CD14-positive monocyte (primary cell): ENCODE data around the gene ZNF76. TPM values are rescaled to one million over a fixed set of nuclear protein-coding genes. Genes with fewer than 3 reads are reported as not detected.

Experiments used
- DNase-seq, 3 donors: peaks; one replicate each; pipeline ENCODE4 v3.0.0-alpha.2; 2011 to 2022
- H2AFZ ChIP-seq: 2 replicates; pipeline ENCODE4 v1.6.0; 2012; ENCODE audit warnings: mild to moderate bottlenecking, low read depth, low read length, inconsistent platforms; ENCODE audit not compliant: insufficient read depth, poor library complexity, severe bottlenecking
- H3K27ac ChIP-seq, 2 donors: 1 replicate in 1 of 2; 2 replicates in 1 of 2; pipeline ENCODE4 v1.5.1; 2012 to 2013; ENCODE audit warnings: low read length in 2 of 2, control low read depth in 1 of 2, inconsistent platforms in 1 of 2, low read depth in 1 of 2, mild to moderate bottlenecking in 1 of 2
- H3K27me3 ChIP-seq, 2 donors: one replicate each; pipeline versions ENCODE4 v1.6.0 to v1.6.1; 2011 to 2013; ENCODE audit warnings: low read length in 2 of 2; ENCODE audit not compliant: control insufficient read depth in 2 of 2, insufficient read depth in 2 of 2
- H3K36me3 ChIP-seq, 2 donors: replicated peaks in 1 of 2; 1 replicate in 1 of 2; 2 replicates in 1 of 2; pipeline versions ENCODE4 v1.5.1 to v1.6.1; 2012 to 2013; ENCODE audit warnings: low read length in 2 of 2, control low read depth in 1 of 2, inconsistent platforms in 1 of 2, mild to moderate bottlenecking in 1 of 2; ENCODE audit not compliant: insufficient read depth in 2 of 2, control insufficient read depth in 1 of 2
- H3K4me1 ChIP-seq, 2 donors: 1 replicate in 1 of 2; 2 replicates in 1 of 2; pipeline versions ENCODE4 v1.5.1 to v1.6.1; 2012 to 2013; ENCODE audit warnings: low read length in 2 of 2, control low read depth in 1 of 2, inconsistent platforms in 1 of 2, mild to moderate bottlenecking in 1 of 2, moderate library complexity in 1 of 2; ENCODE audit not compliant: insufficient read depth in 2 of 2, control insufficient read depth in 1 of 2
- H3K4me2 ChIP-seq: replicated peaks from 2 replicates; pipeline ENCODE3; 2012; ENCODE audit warnings: low read length, moderate library complexity, mild to moderate bottlenecking; ENCODE audit not compliant: poor library complexity, severe bottlenecking; ENCODE audit errors: extremely low read depth
- H3K4me3 ChIP-seq, 3 experiments: fragments of 200-600 bp in 1 of 3; sonication (generic) in 1 of 3; replicated peaks in 1 of 3; 1 replicate in 2 of 3; 2 replicates in 1 of 3; pipeline ENCODE4 v1.5.1; 2011 to 2013; ENCODE audit warnings: low read length in 3 of 3, mild to moderate bottlenecking in 3 of 3, control low read depth in 2 of 3, low read depth in 2 of 3, inconsistent platforms in 1 of 3, moderate library complexity in 1 of 3
- H3K79me2 ChIP-seq: 2 replicates; pipeline ENCODE4 v1.6.0; 2012; ENCODE audit warnings: mild to moderate bottlenecking, control low read depth, inconsistent platforms, low read length, moderate library complexity; ENCODE audit not compliant: insufficient read depth
- H3K9ac ChIP-seq: 2 replicates; pipeline ENCODE4 v1.6.0; 2017; ENCODE audit warnings: low read length, mild to moderate bottlenecking; ENCODE audit not compliant: insufficient read depth, poor library complexity, severe bottlenecking
- H3K9me3 ChIP-seq, 2 donors: replicated peaks in 1 of 2; 1 replicate in 1 of 2; 2 replicates in 1 of 2; pipeline versions ENCODE4 v1.5.1 to v1.6.1; 2012 to 2013; ENCODE audit warnings: low read length in 2 of 2, control low read depth in 1 of 2; ENCODE audit not compliant: control insufficient read depth in 1 of 2, insufficient read depth in 1 of 2
- H4K20me1 ChIP-seq: 2 replicates; pipeline ENCODE4 v1.6.0; 2012; ENCODE audit warnings: mild to moderate bottlenecking, low read length, control low read depth, moderate library complexity; ENCODE audit not compliant: insufficient read depth
- H3K27ac Mint-ChIP-seq, 7 donors: one replicate each; pipeline ENCODE4 v1.8.0; 2020; ENCODE audit warnings: mild to moderate bottlenecking in 7 of 7, mixed read lengths in 7 of 7, moderate library complexity in 6 of 7, inconsistent platforms in 2 of 7
- H3K27me3 Mint-ChIP-seq, 3 donors: one replicate each; pipeline ENCODE4 v1.8.0; 2021 to 2022; ENCODE audit warnings: low read depth in 3 of 3, mild to moderate bottlenecking in 3 of 3, mixed read lengths in 3 of 3, moderate library complexity in 3 of 3, inconsistent platforms in 1 of 3
- H3K36me3 Mint-ChIP-seq, 2 donors: one replicate each; pipeline ENCODE4 v1.8.0; 2020; ENCODE audit warnings: mixed read lengths in 2 of 2, inconsistent platforms in 1 of 2, mild to moderate bottlenecking in 1 of 2
- H3K4me1 Mint-ChIP-seq: one replicate; pipeline ENCODE4 v1.8.0; 2020; ENCODE audit warnings: mild to moderate bottlenecking, mixed read lengths
- H3K4me3 Mint-ChIP-seq, 2 donors: one replicate each; pipeline ENCODE4 v1.8.0; 2020; ENCODE audit warnings: mild to moderate bottlenecking in 2 of 2, mixed read lengths in 2 of 2, moderate library complexity in 1 of 2
- H3K9me3 Mint-ChIP-seq, 7 donors: one replicate each; pipeline ENCODE4 v1.8.0; 2020 to 2022; ENCODE audit warnings: mixed read lengths in 7 of 7, mild to moderate bottlenecking in 6 of 7, moderate library complexity in 6 of 7, inconsistent platforms in 2 of 7
- WGBS: methylation state at CpG from one replicate; pipeline ENCODE4 v1.1.5; 2013; ENCODE audit warnings: missing lambda C conversion rate; ENCODE audit not compliant: insufficient coverage; 5-methylcytosine and 5-hydroxymethylcytosine counted together
- intact Hi-C, 2 donors: fragments of 100-400 bp; cut with micrococcal nuclease; formaldehyde crosslinking; loops; one replicate each; pipeline versions ENCODE4 v1.15.0 to v1.15.1; 2023
- polyA minus RNA-seq: library from RNA; depleted of rRNA, polyadenylated mRNA; stranded (reverse); fragments of >200 nt; gene quantifications from 2 replicates; pipeline ENCODE4 v1.2.3, GENCODE V29; 2012
- polyA plus RNA-seq, 3 donors: library from polyadenylated mRNA; depleted of rRNA in 1 of 3; unstranded in 2 of 3; stranded (reverse) in 1 of 3; fragments of 300-500 nt in 2 of 3; fragments of >200 nt in 1 of 3; fragmentation: Illumina TruSeq in 2 of 3; gene quantifications; 1 replicate in 2 of 3; 2 replicates in 1 of 3; pipeline ENCODE4 v1.2.3, GENCODE V29; 2012 to 2021
- total RNA-seq, 12 experiments: library from RNA in 1 of 12; stranded (reverse) in 1 of 12; fragments of 120-200 nt in 1 of 12; gene quantifications; one replicate each; pipeline ENCODE4 v1.2.4 and lab custom pipeline; 2013 to 2026; ENCODE audit warnings: mixed read lengths in 6 of 12, inconsistent platforms in 1 of 12
- TF ChIP-seq, protein P1 (sequence below): fragments of 200-600 bp; IDR thresholded peaks from one replicate; pipeline ENCODE4 v1.8.0; 2022; ENCODE audit warnings: antibody characterized with exemption, mild to moderate bottlenecking

ZNF76 gene
- total RNA-seq (2013) = 15.3 TPM
- polyA plus RNA-seq = 10 to 100 TPM in 1 of 3 donors, 1 to 10 TPM in 2; 6.8 to 49.7 (median 9.6) TPM
- polyA minus RNA-seq = 20.8 and 22.0 TPM in 2 replicates
- 8.3 to 19.0 (median 15.5) reads per million in 11 experiments for total RNA-seq (lab: John Stamatoyannopoulos, UW)

DNA sequence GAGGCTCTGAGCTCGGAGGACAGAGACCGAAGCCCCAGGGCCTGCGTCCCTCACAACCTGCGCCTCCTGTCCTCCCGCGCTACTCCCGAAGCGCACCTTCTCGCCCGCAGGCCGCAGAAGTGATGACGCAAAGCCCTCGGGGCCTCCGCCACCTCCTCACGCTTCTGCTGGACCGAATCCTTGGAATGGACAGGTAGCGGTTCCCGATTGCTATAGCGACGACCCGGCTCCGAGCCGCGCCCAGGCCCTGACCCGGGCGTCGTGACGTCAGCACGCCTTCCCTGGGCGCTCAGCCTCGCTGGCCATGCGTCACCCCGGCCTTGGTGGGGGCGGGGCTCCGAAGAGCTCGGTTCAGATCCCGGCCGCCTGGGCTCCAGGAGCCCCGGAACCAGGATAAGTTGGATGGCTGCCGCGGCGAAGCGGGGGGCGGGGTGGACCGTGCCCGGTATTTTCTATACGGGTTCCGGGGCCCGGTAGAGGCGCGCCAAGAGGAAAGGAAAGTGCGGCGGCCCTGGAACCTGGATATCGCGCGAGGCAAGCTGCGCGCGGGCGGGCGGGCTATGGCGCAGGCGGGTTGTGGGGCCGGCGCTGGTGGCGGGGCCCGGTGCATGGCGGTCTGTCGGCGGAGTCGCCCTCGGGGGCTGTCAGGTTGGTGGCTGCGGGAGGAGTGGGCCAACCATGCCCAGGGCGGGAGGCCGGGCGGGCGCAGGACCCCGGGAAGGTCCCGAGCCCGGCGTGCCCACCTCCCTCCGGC, at the start of gene ZNF76:
TSS of gene ZNF76 (plus strand) at position 542 of the 754 bp plus-strand sequence. CDS start 21,417 bp downstream, outside the sequence.
- H3K4me3 ChIP-seq = peak within 1 kb of the TSS; percentile 44 to 86 (median 62)
- peaks cover 38% of the 10 kb centered on the region for H3K79me2 ChIP-seq
- peaks cover 0 to 8% of the 10 kb centered on the region in 2 donors for H3K36me3 Mint-ChIP-seq
- H4K20me1 ChIP-seq = no peaks in the 10 kb centered on the region
- peak within 1 kb of the TSS; percentile 97 to 98 for H3K4me3 Mint-ChIP-seq
- H3K36me3 ChIP-seq = no peaks in the 10 kb centered on the region
- peaks cover 36 to 44% of the 10 kb centered on the region in 2 donors for H3K4me1 ChIP-seq
- H3K27me3 Mint-ChIP-seq = peaks cover 0 to 2% (median 1%) of the 10 kb centered on the region in 3 donors
- H3K9me3 ChIP-seq = no peaks in the 10 kb centered on the region
- TF ChIP-seq, protein P1, sequence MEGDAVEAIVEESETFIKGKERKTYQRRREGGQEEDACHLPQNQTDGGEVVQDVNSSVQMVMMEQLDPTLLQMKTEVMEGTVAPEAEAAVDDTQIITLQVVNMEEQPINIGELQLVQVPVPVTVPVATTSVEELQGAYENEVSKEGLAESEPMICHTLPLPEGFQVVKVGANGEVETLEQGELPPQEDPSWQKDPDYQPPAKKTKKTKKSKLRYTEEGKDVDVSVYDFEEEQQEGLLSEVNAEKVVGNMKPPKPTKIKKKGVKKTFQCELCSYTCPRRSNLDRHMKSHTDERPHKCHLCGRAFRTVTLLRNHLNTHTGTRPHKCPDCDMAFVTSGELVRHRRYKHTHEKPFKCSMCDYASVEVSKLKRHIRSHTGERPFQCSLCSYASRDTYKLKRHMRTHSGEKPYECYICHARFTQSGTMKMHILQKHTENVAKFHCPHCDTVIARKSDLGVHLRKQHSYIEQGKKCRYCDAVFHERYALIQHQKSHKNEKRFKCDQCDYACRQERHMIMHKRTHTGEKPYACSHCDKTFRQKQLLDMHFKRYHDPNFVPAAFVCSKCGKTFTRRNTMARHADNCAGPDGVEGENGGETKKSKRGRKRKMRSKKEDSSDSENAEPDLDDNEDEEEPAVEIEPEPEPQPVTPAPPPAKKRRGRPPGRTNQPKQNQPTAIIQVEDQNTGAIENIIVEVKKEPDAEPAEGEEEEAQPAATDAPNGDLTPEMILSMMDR = no peak
- H2AFZ ChIP-seq = peak within 1 kb of the TSS; percentile 79
- H3K4me2 ChIP-seq = peak within 1 kb of the TSS; percentile 94
- under 1% methylated on average over 82 of the region's 82 CpGs for WGBS
- DNase-seq = peak; percentile 94 to 96 (median 96)
- no peaks in the 10 kb centered on the region for H3K27me3 ChIP-seq
- H3K4me1 Mint-ChIP-seq = peaks cover 45% of the 10 kb centered on the region
- H3K27ac Mint-ChIP-seq = peak within 1 kb of the TSS; percentile 97 to 99 (median 99)
- H3K9ac ChIP-seq = peak within 1 kb of the TSS; percentile 97
- H3K9me3 Mint-ChIP-seq = no peaks in the 10 kb centered on the region
- intact Hi-C loops = loop anchor here in 1 of 2 donors (5.0 to 10.0 kb wide), 2 partner anchors 505 to 1288 kb away; partner anchors contain the start of genes SNRPC and STK38
- H3K27ac ChIP-seq = peak within 1 kb of the TSS; percentile 84 to 93

DNA sequence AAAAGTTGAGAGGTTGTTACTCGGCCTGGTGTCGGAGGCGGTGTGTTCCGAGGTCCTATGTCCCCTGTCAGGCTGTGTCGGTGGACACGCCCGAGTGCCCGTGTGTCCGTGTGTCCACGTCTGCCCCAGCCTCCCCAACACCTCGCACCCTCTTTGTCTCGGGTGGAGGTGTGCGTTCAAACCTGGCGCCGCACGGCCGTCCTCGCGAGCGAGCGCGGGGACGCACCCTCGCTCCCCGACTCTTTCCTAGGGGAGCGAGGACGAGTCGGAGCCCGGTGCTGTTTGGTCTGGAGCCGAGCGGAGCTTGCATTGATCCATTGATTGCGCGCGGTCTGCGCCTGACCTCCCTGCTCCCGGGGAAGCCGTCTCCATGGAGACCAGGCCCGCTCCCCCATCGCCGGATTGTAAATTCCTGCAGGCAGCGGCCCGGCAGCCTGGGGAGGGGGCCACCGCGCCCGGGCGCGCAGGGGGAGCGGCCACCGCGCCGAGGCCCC, 46.2 kb upstream of the ZNF76 start:
- peak overlapping the region; percentile 77 for H3K4me2 ChIP-seq
- no peak overlapping the region for H3K27ac ChIP-seq
- DNase-seq = no peak
- Mint-ChIP-seq H3K27ac (no peak overlapping the region), H3K27me3 (peaks cover 69 to 89% (median 79%) of the 10 kb centered on the region in 3 donors), H3K36me3 (peaks cover 0 to 3% of the 10 kb centered on the region in 2 donors), H3K9me3 (peaks cover 0 to 13% (median 2%) of the 10 kb centered on the region in 7 donors), H3K4me1 (peaks cover 18% of the 10 kb centered on the region), H3K4me3 (peak overlapping the region; percentile 51 to 86)
- intact Hi-C loops = no loop called here
- H4K20me1 ChIP-seq = no peaks in the 10 kb centered on the region
- peaks cover 0 to 16% of the 10 kb centered on the region in 2 donors for H3K9me3 ChIP-seq
- peaks cover 60 to 87% of the 10 kb centered on the region in 2 donors for H3K27me3 ChIP-seq
- H2AFZ ChIP-seq = peak overlapping the region; percentile 56
- no peaks in the 10 kb centered on the region for H3K79me2 ChIP-seq
- 15% methylated on average over 49 of the region's 51 CpGs for WGBS
- no peaks in the 10 kb centered on the region for H3K36me3 ChIP-seq
- H3K4me3 ChIP-seq = peak overlapping the region in 1 of 3 experiments; percentile 68
- H3K9ac ChIP-seq = no peak overlapping the region
- TF ChIP-seq, protein P1 = no peak
- peaks cover 8 to 20% of the 10 kb centered on the region in 2 donors for H3K4me1 ChIP-seq
